GM23338 (cell line): Measurements from ENCODE around the gene ZBTB12. TPM values are rescaled to one million over a fixed set of nuclear protein-coding genes. Genes with fewer than 3 reads are reported as not detected.

Experiments
- ATAC-seq: fragments of 200-7000 bp; cut with Tn5 transposase; 3 replicates; pipeline ENCODE4 v1.9.1; 2020
- DNase-seq: peaks from one replicate; pipeline ENCODE4 v3.0.0-alpha.2; 2015; ENCODE audit warnings: low spot score
- H2AFZ ChIP-seq: fragments of 200-600 bp; sonication (generic); 2 replicates; pipeline ENCODE4 v1.8.0; 2016; ENCODE audit warnings: antibody characterized with exemption, mild to moderate bottlenecking, moderate library complexity
- H3F3A ChIP-seq: fragments of 200-600 bp; sonication (generic); replicated peaks from 2 replicates; pipeline ENCODE4 v1.8.0; 2017; ENCODE audit warnings: antibody characterized with exemption, mixed run types, low read depth
- H3K27ac ChIP-seq: fragments of 200-600 bp; sonication (generic); 2 replicates; pipeline ENCODE4 v1.6.1; 2016; ENCODE audit warnings: low read depth
- H3K27me3 ChIP-seq: fragments of 200-600 bp; sonication (generic); 2 replicates; pipeline ENCODE4 v1.8.0; 2016; ENCODE audit warnings: mild to moderate bottlenecking, mixed run types, moderate library complexity; ENCODE audit not compliant: insufficient read depth
- H3K36me3 ChIP-seq: fragments of 200-600 bp; sonication (generic); 2 replicates; pipeline ENCODE4 v1.8.0; 2016; ENCODE audit warnings: mild to moderate bottlenecking; ENCODE audit not compliant: insufficient read depth
- H3K4me1 ChIP-seq: fragments of 200-600 bp; sonication (generic); 2 replicates; pipeline ENCODE4 v1.8.0; 2016; ENCODE audit warnings: mild to moderate bottlenecking, moderate library complexity; ENCODE audit not compliant: insufficient read depth
- H3K4me2 ChIP-seq: fragments of 200-600 bp; sonication (generic); 2 replicates; pipeline ENCODE4 v1.7.1; 2017; ENCODE audit warnings: mixed run types
- H3K4me3 ChIP-seq: fragments of 200-600 bp; sonication (generic); 2 replicates; pipeline ENCODE4 v1.6.1; 2016; ENCODE audit warnings: mixed run types
- H3K79me2 ChIP-seq: fragments of 200-600 bp; sonication (generic); replicated peaks from 2 replicates; pipeline ENCODE4 v1.8.0; 2017; ENCODE audit warnings: mild to moderate bottlenecking; ENCODE audit not compliant: insufficient read depth
- H3K9me2 ChIP-seq: fragments of 200-600 bp; sonication (generic); 2 replicates; pipeline ENCODE4 v1.8.0; 2017; ENCODE audit not compliant: insufficient read depth
- H4K20me1 ChIP-seq: fragments of 200-600 bp; sonication (generic); replicated peaks from 2 replicates; pipeline ENCODE4 v1.8.0; 2017; ENCODE audit warnings: mild to moderate bottlenecking; ENCODE audit not compliant: insufficient read depth
- H3K27ac Mint-ChIP-seq: 2 replicates; pipeline ENCODE4 v1.8.0; 2020; ENCODE audit warnings: inconsistent platforms, mild to moderate bottlenecking, moderate library complexity, mixed read lengths
- H3K27me3 Mint-ChIP-seq: 3 replicates; pipeline ENCODE4 v1.8.0; 2022; ENCODE audit warnings: low read depth, mild to moderate bottlenecking, moderate library complexity, mixed read lengths, inconsistent platforms; ENCODE audit not compliant: insufficient read depth, poor library complexity
- H3K36me3 Mint-ChIP-seq: 3 replicates; pipeline ENCODE4 v1.8.0; 2021; ENCODE audit warnings: low read depth, mild to moderate bottlenecking, inconsistent platforms, moderate library complexity, mixed read lengths
- H3K4me1 Mint-ChIP-seq: 3 replicates; pipeline ENCODE4 v1.8.0; 2020; ENCODE audit warnings: mild to moderate bottlenecking, inconsistent platforms, mixed read lengths
- H3K4me3 Mint-ChIP-seq: 3 replicates; pipeline ENCODE4 v1.8.0; 2021; ENCODE audit warnings: moderate library complexity, mild to moderate bottlenecking, inconsistent platforms, mixed read lengths
- H3K9me3 Mint-ChIP-seq: 3 replicates; pipeline ENCODE4 v1.8.0; 2020; ENCODE audit warnings: moderate library complexity, mild to moderate bottlenecking, inconsistent platforms, mixed read lengths
- CREB1 ChIP-seq: fragments of 250-450 bp; sonication (Bioruptor Pico); IDR thresholded peaks from 2 replicates; pipeline ENCODE4 v1.5.0; 2020; ENCODE audit warnings: low read depth, mild to moderate bottlenecking, moderate library complexity
- CTCF ChIP-seq, 2 experiments: fragments of 200-600 bp in 1 of 2; sonication (generic) in 1 of 2; conservative IDR thresholded peaks; 2 replicates each; pipeline versions ENCODE4 v1.5.1 to v1.6.1; 2016 to 2017; ENCODE audit warnings: antibody characterized with exemption in 2 of 2, low read depth in 2 of 2, mild to moderate bottlenecking in 2 of 2, moderate library complexity in 1 of 2
- EZH2 ChIP-seq: fragments of 200-600 bp; sonication (generic); IDR thresholded peaks from one replicate; pipeline ENCODE4 v1.8.0; 2017; ENCODE audit warnings: antibody characterized with exemption, mild to moderate bottlenecking, low read depth; ENCODE audit not compliant: unreplicated experiment
- EZH2phosphoT487 ChIP-seq: fragments of 200-600 bp; sonication (generic); IDR thresholded peaks from one replicate; pipeline ENCODE4 v1.8.1; 2018; ENCODE audit warnings: antibody characterized with exemption; ENCODE audit not compliant: unreplicated experiment
- JUNB ChIP-seq: IDR thresholded peaks from one replicate; pipeline ENCODE4 v1.6.1; 2016; ENCODE audit warnings: antibody characterized with exemption; ENCODE audit not compliant: unreplicated experiment
- NANOG ChIP-seq: IDR thresholded peaks from 2 replicates; pipeline ENCODE4 v1.6.1; 2016; ENCODE audit warnings: antibody characterized with exemption, borderline replicate concordance
- POLR2AphosphoS5 ChIP-seq: IDR thresholded peaks from 2 replicates; pipeline ENCODE4 v1.6.1; 2016; ENCODE audit warnings: antibody characterized with exemption, low read depth
- STAT1 ChIP-seq: IDR thresholded peaks from one replicate; pipeline ENCODE4 v1.6.1; 2016; ENCODE audit warnings: antibody characterized with exemption; ENCODE audit not compliant: unreplicated experiment
- ZNF114 ChIP-seq: fragments of 250-450 bp; sonication (Bioruptor Pico); IDR thresholded peaks from 2 replicates; pipeline ENCODE4 v1.5.0; 2020; ENCODE audit warnings: mild to moderate bottlenecking, moderate library complexity
- polyA plus RNA-seq: library from polyadenylated mRNA; unstranded; fragments of >200 nt; fragmentation: Nextera tagmentation; extraction: Ambion mirVana; gene quantifications from 2 replicates; pipeline ENCODE4 v1.2.1, GENCODE V29; 2016
- total RNA-seq: library from RNA; depleted of rRNA; stranded (reverse); fragments of >200 nt; shearing (Covaris generic); gene quantifications from 2 replicates; pipeline ENCODE4 v1.2.3, GENCODE V29; 2014
- TF ChIP-seq, protein P1 (sequence below): IDR thresholded peaks from 2 replicates; pipeline ENCODE4 v1.6.1; 2016; ENCODE audit warnings: antibody characterized with exemption
- TF ChIP-seq, protein P2 (sequence below): fragments of 250-450 bp; sonication (Bioruptor Pico); IDR thresholded peaks from 2 replicates; pipeline ENCODE4 v1.5.0; 2020; ENCODE audit warnings: mild to moderate bottlenecking, moderate library complexity

ZBTB12 gene
- total and polyA plus RNA-seq, 2 experiments from 2014 or later = 0.18 to 14.4 TPM

DNA sequence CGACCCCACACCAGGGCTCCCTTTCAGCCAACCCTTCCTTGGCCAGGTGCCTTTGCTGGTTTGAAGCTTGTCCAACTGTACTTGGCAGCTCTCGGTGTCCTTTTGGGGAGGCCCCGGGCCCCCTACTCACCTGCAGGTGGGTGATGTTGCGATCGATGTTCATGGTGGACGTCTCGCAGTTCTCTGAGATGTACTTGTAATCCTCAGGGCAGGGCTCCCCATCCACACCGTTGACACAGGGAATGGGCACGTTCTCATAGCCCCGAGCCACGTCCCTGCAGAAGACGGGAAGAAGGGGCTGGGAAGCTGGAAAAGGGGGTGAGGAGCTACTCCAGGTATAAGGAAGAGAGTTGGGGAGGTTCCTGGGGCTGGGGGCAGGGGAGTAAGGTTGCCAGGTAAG lies 18.2 kb downstream of the ZBTB12 start (continued):
- TF ChIP-seq, protein P1, sequence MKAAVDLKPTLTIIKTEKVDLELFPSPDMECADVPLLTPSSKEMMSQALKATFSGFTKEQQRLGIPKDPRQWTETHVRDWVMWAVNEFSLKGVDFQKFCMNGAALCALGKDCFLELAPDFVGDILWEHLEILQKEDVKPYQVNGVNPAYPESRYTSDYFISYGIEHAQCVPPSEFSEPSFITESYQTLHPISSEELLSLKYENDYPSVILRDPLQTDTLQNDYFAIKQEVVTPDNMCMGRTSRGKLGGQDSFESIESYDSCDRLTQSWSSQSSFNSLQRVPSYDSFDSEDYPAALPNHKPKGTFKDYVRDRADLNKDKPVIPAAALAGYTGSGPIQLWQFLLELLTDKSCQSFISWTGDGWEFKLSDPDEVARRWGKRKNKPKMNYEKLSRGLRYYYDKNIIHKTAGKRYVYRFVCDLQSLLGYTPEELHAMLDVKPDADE = no peak
- TF ChIP-seq EZH2 (no peak), JUNB (no peak), POLR2AphosphoS5 (no peak)

- no peak for DNase-seq
- H3K79me2 ChIP-seq = no peaks in the 10 kb centered on the region
- H3K4me2 ChIP-seq = no peak overlapping the region
- Mint-ChIP-seq H3K27me3 (peaks cover 3% of the 10 kb centered on the region), H3K4me1 (peaks cover 8% of the 10 kb centered on the region), H3K36me3 (peaks cover 79% of the 10 kb centered on the region), H3K4me3 (no peak overlapping the region), H3K9me3 (no peaks in the 10 kb centered on the region; the same call in 2 of the 3 replicates), H3K27ac (no peak overlapping the region)
- peaks cover 29% of the 10 kb centered on the region for H3K36me3 ChIP-seq
- no peak for ATAC-seq
- H4K20me1 ChIP-seq = peaks cover 12% of the 10 kb centered on the region
- no peak overlapping the region for H3K27ac ChIP-seq
- H2AFZ ChIP-seq = no peak overlapping the region
- no peaks in the 10 kb centered on the region for H3K9me2 ChIP-seq
- H3K4me3 ChIP-seq = no peak overlapping the region
- no peaks in the 10 kb centered on the region for H3K27me3 ChIP-seq
- peaks cover 4% of the 10 kb centered on the region; the same call in 1 of the 2 replicates for H3K4me1 ChIP-seq
- H3F3A ChIP-seq = peaks cover 14% of the 10 kb centered on the region
- TF ChIP-seq NANOG = no peak
- no peak for TF ChIP-seq CREB1 (CRISPR knock-in tag)
- TF ChIP-seq EZH2 = no peak
- TF ChIP-seq ZNF114 (CRISPR knock-in tag) = no peak
- no peak for TF ChIP-seq STAT1
- TF ChIP-seq POLR2AphosphoS5 = no peak
- TF ChIP-seq, protein P2, sequence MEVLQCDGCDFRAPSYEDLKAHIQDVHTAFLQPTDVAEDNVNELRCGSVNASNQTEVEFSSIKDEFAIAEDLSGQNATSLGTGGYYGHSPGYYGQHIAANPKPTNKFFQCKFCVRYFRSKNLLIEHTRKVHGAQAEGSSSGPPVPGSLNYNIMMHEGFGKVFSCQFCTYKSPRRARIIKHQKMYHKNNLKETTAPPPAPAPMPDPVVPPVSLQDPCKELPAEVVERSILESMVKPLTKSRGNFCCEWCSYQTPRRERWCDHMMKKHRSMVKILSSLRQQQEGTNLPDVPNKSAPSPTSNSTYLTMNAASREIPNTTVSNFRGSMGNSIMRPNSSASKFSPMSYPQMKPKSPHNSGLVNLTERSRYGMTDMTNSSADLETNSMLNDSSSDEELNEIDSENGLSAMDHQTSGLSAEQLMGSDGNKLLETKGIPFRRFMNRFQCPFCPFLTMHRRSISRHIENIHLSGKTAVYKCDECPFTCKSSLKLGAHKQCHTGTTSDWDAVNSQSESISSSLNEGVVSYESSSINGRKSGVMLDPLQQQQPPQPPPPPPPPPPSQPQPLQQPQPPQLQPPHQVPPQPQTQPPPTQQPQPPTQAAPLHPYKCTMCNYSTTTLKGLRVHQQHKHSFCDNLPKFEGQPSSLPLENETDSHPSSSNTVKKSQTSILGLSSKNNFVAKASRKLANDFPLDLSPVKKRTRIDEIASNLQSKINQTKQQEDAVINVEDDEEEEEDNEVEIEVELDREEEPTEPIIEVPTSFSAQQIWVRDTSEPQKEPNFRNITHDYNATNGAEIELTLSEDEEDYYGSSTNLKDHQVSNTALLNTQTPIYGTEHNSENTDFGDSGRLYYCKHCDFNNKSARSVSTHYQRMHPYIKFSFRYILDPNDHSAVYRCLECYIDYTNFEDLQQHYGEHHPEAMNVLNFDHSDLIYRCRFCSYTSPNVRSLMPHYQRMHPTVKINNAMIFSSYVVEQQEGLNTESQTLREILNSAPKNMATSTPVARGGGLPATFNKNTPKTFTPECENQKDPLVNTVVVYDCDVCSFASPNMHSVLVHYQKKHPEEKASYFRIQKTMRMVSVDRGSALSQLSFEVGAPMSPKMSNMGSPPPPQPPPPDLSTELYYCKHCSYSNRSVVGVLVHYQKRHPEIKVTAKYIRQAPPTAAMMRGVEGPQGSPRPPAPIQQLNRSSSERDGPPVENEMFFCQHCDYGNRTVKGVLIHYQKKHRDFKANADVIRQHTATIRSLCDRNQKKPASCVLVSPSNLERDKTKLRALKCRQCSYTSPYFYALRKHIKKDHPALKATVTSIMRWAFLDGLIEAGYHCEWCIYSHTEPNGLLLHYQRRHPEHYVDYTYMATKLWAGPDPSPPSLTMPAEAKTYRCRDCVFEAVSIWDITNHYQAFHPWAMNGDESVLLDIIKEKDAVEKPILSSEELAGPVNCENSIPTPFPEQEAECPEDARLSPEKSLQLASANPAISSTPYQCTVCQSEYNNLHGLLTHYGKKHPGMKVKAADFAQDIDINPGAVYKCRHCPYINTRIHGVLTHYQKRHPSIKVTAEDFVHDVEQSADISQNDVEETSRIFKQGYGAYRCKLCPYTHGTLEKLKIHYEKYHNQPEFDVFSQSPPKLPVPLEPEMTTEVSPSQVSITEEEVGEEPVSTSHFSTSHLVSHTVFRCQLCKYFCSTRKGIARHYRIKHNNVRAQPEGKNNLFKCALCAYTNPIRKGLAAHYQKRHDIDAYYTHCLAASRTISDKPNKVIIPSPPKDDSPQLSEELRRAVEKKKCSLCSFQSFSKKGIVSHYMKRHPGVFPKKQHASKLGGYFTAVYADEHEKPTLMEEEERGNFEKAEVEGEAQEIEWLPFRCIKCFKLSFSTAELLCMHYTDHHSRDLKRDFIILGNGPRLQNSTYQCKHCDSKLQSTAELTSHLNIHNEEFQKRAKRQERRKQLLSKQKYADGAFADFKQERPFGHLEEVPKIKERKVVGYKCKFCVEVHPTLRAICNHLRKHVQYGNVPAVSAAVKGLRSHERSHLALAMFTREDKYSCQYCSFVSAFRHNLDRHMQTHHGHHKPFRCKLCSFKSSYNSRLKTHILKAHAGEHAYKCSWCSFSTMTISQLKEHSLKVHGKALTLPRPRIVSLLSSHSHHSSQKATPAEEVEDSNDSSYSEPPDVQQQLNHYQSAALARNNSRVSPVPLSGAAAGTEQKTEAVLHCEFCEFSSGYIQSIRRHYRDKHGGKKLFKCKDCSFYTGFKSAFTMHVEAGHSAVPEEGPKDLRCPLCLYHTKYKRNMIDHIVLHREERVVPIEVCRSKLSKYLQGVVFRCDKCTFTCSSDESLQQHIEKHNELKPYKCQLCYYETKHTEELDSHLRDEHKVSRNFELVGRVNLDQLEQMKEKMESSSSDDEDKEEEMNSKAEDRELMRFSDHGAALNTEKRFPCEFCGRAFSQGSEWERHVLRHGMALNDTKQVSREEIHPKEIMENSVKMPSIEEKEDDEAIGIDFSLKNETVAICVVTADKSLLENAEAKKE (CRISPR knock-in tag) = no peak
- no peak for TF ChIP-seq JUNB
- no peak for TF ChIP-seq CTCF (conservative IDR thresholded peaks at IDR 0.05; ENCODE audit: low read depth in 2 of 2)
- TF ChIP-seq EZH2phosphoT487 = no peak
- TF ChIP-seq, protein P1 = no peak
Observed at GRCh38 chr6:31882344-31882743, 19.5 kb downstream of the ZBTB12 start.
